Measurements from ENCODE around the gene PPP2R2C. TPM values are rescaled to one million over a fixed set of nuclear protein-coding genes. Genes with fewer than 3 reads are reported as not detected.

The PPP2R2C gene
- total and polyA plus RNA-seq, 2 of the 4 experiments (the other 2 are of a cell fraction): 0.03 TPM; not detected in 1

GRCh38 chr4:6461301-6462165 lies 10.9 kb downstream of the PPP2R2C start:
- no peak overlapping the region for H2AK9ac ChIP-seq (replicated peaks; ENCODE audit: low read depth, low read length, poor library complexity)
- dilution Hi-C loops (cut with HindIII; ENCODE audit: low sequenced_read_pairs, unreplicated experiment) (no loop called here), in situ Hi-C loops (cut with MboI; ENCODE audit: low sequenced_read_pairs) (no loop called here), intact Hi-C loops (cut with micrococcal nuclease) (no loop called here)
- no peak overlapping the region for H3K9ac ChIP-seq (ENCODE audit: low read depth, low read length)
- no peak overlapping the region for H3K4ac ChIP-seq (ENCODE audit: low read depth, low read length)
- no peaks in the 10 kb centered on the region for H4K20me1 ChIP-seq (ENCODE audit: insufficient read depth, low read length)
- no peak overlapping the region for H2BK5ac ChIP-seq (ENCODE audit: low read depth, low read length, poor library complexity, severe bottlenecking)
- H3K4me3 ChIP-seq (ENCODE audit: insufficient read depth, low read depth, low read length): no peak overlapping the region
- BruUV-seq (replicated peaks): no TSS peak
- no peak overlapping the region for H2BK120ac ChIP-seq (ENCODE audit: low read depth, low read length)
- no peak overlapping the region for H4K91ac ChIP-seq (ENCODE audit: insufficient read depth, low read depth, low read length)
- H3K18ac ChIP-seq (ENCODE audit: low read depth, low read length): no peak overlapping the region
- H3K9me1 ChIP-seq (ENCODE audit: insufficient read depth, low read length): no peaks in the 10 kb centered on the region
- no peak for TF ChIP-seq CEBPB (IDR thresholded peaks at IDR 0.05; ENCODE audit: low read depth, low read length)
- TF ChIP-seq, protein P1, sequence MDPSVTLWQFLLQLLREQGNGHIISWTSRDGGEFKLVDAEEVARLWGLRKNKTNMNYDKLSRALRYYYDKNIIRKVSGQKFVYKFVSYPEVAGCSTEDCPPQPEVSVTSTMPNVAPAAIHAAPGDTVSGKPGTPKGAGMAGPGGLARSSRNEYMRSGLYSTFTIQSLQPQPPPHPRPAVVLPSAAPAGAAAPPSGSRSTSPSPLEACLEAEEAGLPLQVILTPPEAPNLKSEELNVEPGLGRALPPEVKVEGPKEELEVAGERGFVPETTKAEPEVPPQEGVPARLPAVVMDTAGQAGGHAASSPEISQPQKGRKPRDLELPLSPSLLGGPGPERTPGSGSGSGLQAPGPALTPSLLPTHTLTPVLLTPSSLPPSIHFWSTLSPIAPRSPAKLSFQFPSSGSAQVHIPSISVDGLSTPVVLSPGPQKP (IDR thresholded peaks at IDR 0.05; ENCODE audit: borderline replicate concordance, low read depth, low read length): no peak
- TF ChIP-seq MXI1 (IDR thresholded peaks at IDR 0.05; ENCODE audit: borderline replicate concordance, low read depth, low read length): no peak
- TF ChIP-seq RCOR1 (IDR thresholded peaks at IDR 0.05; ENCODE audit: insufficient replicate concordance, low read length): no peak
- no peak for TF ChIP-seq MAFK (IDR thresholded peaks at IDR 0.05; ENCODE audit: low read depth, low read length)
- no peak for TF ChIP-seq SMC3 (IDR thresholded peaks at IDR 0.05; ENCODE audit: low read depth, low read length)
- no peak for TF ChIP-seq FOS (IDR thresholded peaks at IDR 0.05; ENCODE audit: low read depth, low read length)
- no peak for TF ChIP-seq RFX5 (IDR thresholded peaks at IDR 0.05; ENCODE audit: low read depth, low read length)
- no peak for TF ChIP-seq BHLHE40 (IDR thresholded peaks at IDR 0.05; ENCODE audit: low read depth, low read length)
- TF ChIP-seq USF2 (IDR thresholded peaks at IDR 0.05; ENCODE audit: low read depth, low read length): no peak
- no peak for TF ChIP-seq CHD1 (IDR thresholded peaks at IDR 0.05; ENCODE audit: low read depth, low read length)
- no peak for ATAC-seq (ENCODE audit: low read depth)
- no peak overlapping the region for H3K4me2 ChIP-seq (ENCODE audit: low read depth, low read length)
- H4K5ac ChIP-seq (ENCODE audit: low read depth, low read length): no peak overlapping the region
- no peak overlapping the region for H2AK5ac ChIP-seq (ENCODE audit: low read depth, low read length)
- POLR2A ChIA-PET (ENCODE audit: unreplicated experiment): no interaction called here
- no peak overlapping the region for H3K56ac ChIP-seq (ENCODE audit: extremely low read depth, insufficient read depth, low read length)
- H3K14ac ChIP-seq (replicated peaks; ENCODE audit: low read depth, low read length): no peak overlapping the region
- no peak overlapping the region for H3K27ac ChIP-seq (ENCODE audit: insufficient read depth, low read length)
- no peak overlapping the region for H2AFZ ChIP-seq (replicated peaks; ENCODE audit: low read length, poor library complexity)
- H3K23ac ChIP-seq (ENCODE audit: low read depth, low read length): no peak overlapping the region
- CTCF ChIA-PET: no interaction called here
- H4K8ac ChIP-seq (ENCODE audit: low read depth in 2 of 2, low read length in 2 of 2): no peak overlapping the region
- H3K27me3 ChIP-seq (ENCODE audit: control insufficient read depth, insufficient read depth, low read length): peaks cover 8% of the 10 kb centered on the region
- no peak overlapping the region for H2BK15ac ChIP-seq (ENCODE audit: low read depth, low read length)
- no peak overlapping the region for H2BK20ac ChIP-seq (ENCODE audit: low read depth, low read length)
- no peaks in the 10 kb centered on the region for H3K79me1 ChIP-seq (ENCODE audit: low read depth in 1 of 2, low read length in 2 of 2)
- no peaks in the 10 kb centered on the region for H3K9me3 ChIP-seq (ENCODE audit: control insufficient read depth, insufficient read depth, low read length)
- no peaks in the 10 kb centered on the region for H3K36me3 ChIP-seq (ENCODE audit: control insufficient read depth, insufficient read depth, low read length)
- peak; percentile 6 for DNase-seq
- WGBS, 2 experiments (ENCODE audit: extremely low coverage in 2 of 2, insufficient read length in 1 of 2): 40% methylated on average over 2 of the region's 9 CpGs; no CpG with 5 or more reads in 1 of the 2 experiments
- no peaks in the 10 kb centered on the region for H3K4me1 ChIP-seq (ENCODE audit: control insufficient read depth, insufficient read depth, low read length)

Measured in IMR-90 (cell line).